Thyroid gland (tissue), 4 donors: ENCODE measurements around the gene IFNA17.

Experiments
- POLR2A ChIP-seq, 2 donors: fragments of 450-650 bp; IDR thresholded peaks; one replicate each; pipeline ENCODE4 v1.6.1; 2017; ENCODE audit warnings: antibody characterized with exemption in 2 of 2, mild to moderate bottlenecking in 2 of 2, moderate library complexity in 1 of 2
- TF ChIP-seq, protein P1 (sequence below), 6 experiments: fragments of 200-600 bp in 3 of 6; fragments of 450-650 bp in 3 of 6; sonication (generic) in 3 of 6; IDR thresholded peaks; one replicate each; pipeline ENCODE4 v1.5.1; 2016 to 2019; ENCODE audit warnings: antibody characterized with exemption in 6 of 6, mild to moderate bottlenecking in 2 of 6, inconsistent platforms in 1 of 6, moderate library complexity in 1 of 6

DNA sequence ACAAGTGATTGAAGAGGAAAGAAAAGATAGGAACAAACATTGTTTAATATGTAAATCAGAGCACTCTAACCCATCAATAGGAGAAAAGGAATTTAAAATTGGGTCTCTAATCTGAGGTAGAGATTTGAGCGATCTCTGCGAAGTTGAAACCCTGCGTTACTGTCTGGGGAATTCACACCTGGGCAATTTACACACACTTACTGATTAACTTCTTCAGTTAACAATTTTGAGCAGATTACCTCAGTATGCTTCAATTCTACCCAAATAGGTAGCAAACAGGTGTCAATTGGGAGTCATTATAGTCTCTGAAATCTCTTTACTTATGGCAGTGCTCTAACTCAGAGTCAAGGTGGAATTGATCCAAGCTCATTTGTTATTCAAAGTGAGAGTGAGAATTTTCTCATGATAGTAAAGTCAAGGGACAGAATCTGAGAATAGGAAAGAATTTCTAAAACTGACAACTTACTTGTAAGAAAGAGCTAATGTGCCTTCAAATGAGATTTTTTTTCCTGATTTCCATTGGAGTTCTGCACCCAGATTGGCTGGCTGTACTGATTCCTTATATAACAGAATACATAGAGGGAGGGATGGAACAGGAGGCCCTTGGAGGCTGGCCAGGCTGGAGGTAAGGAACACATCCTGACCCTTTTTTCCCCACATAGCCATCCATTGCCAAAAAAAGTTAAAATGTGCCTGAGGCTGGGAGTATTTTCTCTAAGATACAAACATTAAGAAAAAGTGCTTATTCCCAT lies 38.9 kb upstream of the IFNA17 start:
- TF ChIP-seq, protein P1, sequence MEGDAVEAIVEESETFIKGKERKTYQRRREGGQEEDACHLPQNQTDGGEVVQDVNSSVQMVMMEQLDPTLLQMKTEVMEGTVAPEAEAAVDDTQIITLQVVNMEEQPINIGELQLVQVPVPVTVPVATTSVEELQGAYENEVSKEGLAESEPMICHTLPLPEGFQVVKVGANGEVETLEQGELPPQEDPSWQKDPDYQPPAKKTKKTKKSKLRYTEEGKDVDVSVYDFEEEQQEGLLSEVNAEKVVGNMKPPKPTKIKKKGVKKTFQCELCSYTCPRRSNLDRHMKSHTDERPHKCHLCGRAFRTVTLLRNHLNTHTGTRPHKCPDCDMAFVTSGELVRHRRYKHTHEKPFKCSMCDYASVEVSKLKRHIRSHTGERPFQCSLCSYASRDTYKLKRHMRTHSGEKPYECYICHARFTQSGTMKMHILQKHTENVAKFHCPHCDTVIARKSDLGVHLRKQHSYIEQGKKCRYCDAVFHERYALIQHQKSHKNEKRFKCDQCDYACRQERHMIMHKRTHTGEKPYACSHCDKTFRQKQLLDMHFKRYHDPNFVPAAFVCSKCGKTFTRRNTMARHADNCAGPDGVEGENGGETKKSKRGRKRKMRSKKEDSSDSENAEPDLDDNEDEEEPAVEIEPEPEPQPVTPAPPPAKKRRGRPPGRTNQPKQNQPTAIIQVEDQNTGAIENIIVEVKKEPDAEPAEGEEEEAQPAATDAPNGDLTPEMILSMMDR (IDR thresholded peaks at IDR 0.05): no peak
- no peak for TF ChIP-seq POLR2A (IDR thresholded peaks at IDR 0.05)
